HG03520 (cell line): ENCODE results near the gene NRXN3.
"Not testable (repeated sequence)": the region's sequence is repeated elsewhere in the genome, so short reads cannot be mapped to it uniquely, and the experiment has no call there.

ENCODE experiments used
- ATAC-seq: cut with Tn5 transposase; IDR thresholded peaks from one replicate; pipeline ENCODE4 v1.9.1; 2021; ENCODE audit warnings: mild to moderate bottlenecking, moderate library complexity; ENCODE audit not compliant: unreplicated experiment

The NRXN3 gene

DNA sequence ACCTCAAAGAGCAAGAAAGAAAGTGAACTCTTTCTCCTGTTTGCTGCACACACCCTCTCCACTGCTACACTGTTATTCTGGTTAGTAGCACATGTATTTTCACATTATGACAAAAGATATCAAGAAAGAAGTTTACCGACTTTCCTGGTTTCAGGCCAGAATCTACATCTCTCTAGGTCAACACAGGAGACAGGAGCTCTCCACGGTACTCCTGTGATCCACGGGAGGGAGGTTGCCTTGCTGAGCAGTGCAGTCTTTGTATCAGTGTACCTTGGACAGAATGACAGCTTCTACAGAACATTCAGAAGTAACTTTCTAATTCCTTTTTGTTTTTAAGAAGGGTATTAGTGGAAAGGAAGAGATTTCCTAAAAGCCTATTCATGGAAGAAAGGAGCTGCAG is 805.6 kb downstream of the NRXN3 start:
- no peak for ATAC-seq

GRCh38 chr14:78978896-78979295 is 808.7 kb downstream of the NRXN3 start:
- no peak for ATAC-seq

- no peak for ATAC-seq
Measured at GRCh38 chr14:78982551-78982950, 812.4 kb downstream of the NRXN3 start.

DNA sequence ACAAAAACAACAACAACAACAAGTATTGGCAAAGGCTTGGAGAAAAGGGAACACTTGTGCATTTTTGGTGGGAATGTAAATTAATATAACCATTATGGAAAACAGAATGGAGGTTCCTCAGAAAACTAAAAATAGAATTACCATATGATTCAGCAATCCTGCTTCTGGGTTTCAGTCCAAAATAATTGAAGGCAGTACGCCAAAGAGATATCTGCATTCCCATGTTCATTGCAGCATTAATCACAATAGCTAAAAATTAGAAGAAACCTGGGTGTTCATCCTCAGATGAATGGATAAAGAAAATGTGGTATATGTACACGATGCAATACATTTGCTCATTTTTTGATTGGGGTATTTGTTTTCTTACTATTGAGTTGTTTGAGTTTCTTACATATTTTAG is 813.0 kb downstream of the NRXN3 start:
- no peak for ATAC-seq

- ATAC-seq = no peak
Measured at GRCh38 chr14:78985668-78986381, 815.7 kb downstream of the NRXN3 start.

GRCh38 chr14:78986989-78987388 is 816.8 kb downstream of the NRXN3 start:
- ATAC-seq = no peak

GRCh38 chr14:78989221-78989620 is 819.0 kb downstream of the NRXN3 start:
- ATAC-seq = no peak

DNA sequence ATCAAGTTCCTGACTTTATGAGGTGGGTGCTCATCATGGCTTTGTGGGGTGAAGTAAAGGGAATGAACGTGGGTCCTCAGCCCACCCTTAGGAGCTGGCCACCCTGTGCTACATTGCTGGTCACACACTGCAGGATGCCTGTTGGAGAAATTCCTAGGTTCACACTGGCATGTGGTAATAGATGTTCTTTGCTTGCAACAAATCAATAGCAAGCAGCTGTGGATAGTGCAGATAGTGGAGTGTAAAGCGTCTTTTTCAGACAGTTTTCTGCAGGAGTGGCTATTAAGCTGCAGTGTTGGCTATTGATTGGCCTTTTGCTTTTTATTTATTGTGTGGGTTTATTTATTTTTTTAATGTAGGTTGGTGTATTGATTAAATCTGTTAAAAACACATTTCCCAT is 822.7 kb downstream of the NRXN3 start:
- no peak for ATAC-seq

- ATAC-seq = no peak
Measured at GRCh38 chr14:78997811-78998210, 827.6 kb downstream of the NRXN3 start.

- no peak for ATAC-seq
Measured at GRCh38 chr14:79009286-79009685, 839.1 kb downstream of the NRXN3 start.

- no peak for ATAC-seq
Measured at GRCh38 chr14:79011091-79011919, 841.1 kb downstream of the NRXN3 start.

GRCh38 chr14:79011920-79012204 is 841.7 kb downstream of the NRXN3 start:
- ATAC-seq = no peak

DNA sequence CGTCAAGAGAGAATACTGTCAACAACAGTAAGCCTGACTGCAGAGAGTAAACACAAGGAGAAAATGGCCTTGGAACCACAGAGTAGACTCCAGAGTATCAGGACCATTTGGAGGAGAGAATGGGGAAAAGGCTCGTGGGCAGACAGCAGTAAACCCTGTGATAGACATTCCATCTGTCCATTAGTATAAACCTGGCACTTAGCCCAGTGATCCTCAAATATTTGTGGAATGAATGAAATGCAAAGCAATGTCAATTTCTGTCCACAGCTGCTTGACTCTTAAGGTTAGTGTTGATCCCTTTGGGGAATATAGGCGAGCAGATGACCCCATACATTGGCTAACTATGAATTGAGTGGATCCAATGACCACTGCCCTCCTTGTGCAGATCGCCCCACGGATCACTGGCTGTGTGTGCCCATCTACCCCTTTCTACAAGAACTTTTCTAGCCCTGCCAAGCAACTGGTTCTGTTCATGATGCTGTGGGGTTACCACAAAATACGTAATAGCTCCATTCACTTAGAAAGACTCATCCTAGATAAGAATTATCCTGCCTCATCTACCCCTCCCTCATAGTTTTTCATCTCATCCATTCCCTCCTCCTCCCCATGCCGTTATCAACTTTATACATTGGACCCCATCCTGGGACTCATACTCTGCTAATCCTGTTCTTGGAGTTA is 846.8 kb downstream of the NRXN3 start:
- no peak for ATAC-seq

GRCh38 chr14:79017561-79017960 is 847.4 kb downstream of the NRXN3 start:
- ATAC-seq = no peak

GRCh38 chr14:79018836-79019235 is 848.7 kb downstream of the NRXN3 start:
- ATAC-seq = no peak

GRCh38 chr14:79019898-79020297 is 849.7 kb downstream of the NRXN3 start:
- ATAC-seq = not testable (repeated sequence)

DNA sequence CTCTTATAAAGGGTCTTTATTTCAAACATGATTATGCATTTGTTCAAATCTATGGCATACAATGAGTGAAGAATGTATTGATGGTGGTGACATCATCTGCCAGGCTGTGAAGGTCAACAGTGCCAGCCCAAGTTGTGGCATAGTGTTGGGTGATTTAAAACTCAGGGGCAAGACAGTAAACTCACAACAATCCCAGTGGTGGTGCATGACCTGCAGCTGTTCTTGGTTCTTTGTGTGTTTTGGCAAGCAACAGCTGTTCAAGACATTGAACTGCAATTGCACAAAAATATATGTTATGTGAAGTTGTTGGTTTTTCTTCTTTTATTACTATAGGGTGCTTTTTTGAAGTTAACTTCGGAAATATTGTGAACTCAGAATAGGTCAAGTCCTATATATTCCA is 851.6 kb downstream of the NRXN3 start:
- ATAC-seq = no peak

DNA sequence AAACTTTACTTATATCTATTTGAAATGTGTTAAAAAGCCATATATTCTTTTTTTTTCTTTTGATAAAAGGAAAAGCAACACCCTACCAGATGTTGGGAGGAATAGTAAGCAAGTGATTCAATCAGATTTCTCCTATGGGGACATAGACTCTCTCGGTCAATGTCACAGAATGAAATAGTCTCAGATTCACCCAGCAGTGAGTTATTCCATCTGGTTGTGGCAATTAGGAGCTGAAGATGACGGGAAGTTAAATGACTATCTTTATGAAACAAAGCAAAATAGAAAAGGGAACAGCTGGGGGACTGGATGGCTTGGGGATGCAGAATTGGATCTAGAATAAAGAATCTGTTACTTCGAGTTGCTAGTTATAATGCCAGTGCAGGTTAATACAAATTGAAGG is 857.0 kb downstream of the NRXN3 start:
- no peak for ATAC-seq

GRCh38 chr14:79028281-79028680 is 858.1 kb downstream of the NRXN3 start:
- ATAC-seq = no peak

GRCh38 chr14:79036441-79036840 is 866.3 kb downstream of the NRXN3 start:
- ATAC-seq = no peak

- ATAC-seq = no peak
Measured at GRCh38 chr14:79037106-79037505, 866.9 kb downstream of the NRXN3 start.

- ATAC-seq = no peak
Measured at GRCh38 chr14:79037593-79037992, 867.4 kb downstream of the NRXN3 start.
